K562 (cell line): ENCODE measurements around the gene FUT4. TPM values are rescaled to one million over a fixed set of nuclear protein-coding genes. Genes with fewer than 3 reads are reported as not detected.

Experiments used
- ATAC-seq: fragments of 200-7000 bp; cut with Tn5 transposase; 3 replicates; pipeline ENCODE4 v1.9.1; 2020; ENCODE audit warnings: moderate library complexity
- BruUV-seq: library from RNA; stranded (reverse); fragments of 400-500 nt; replicated peaks from 2 replicates; lab custom pipeline; 2021; lab: Mats Ljungman, UMichigan
- CTCF ChIA-PET: fragments of 300-600 bp; formaldehyde crosslinking; extraction: SDS; loops from one replicate; lab custom pipeline; 2021; ENCODE audit warnings: low intra/inter-chr PET ratio; lab: Yijun Ruan, JAX
- POLR2A ChIA-PET: fragments of 300-600, 350-650 bp; sonication (Branson Sonifier 250); formaldehyde crosslinking; extraction: SDS; loops from one replicate; lab custom pipeline; 2021; ENCODE audit warnings: antibody characterized with exemption, inconsistent platforms; lab: Yijun Ruan, JAX
- DNase-seq, 4 experiments: peaks; one replicate each; pipeline versions ENCODE4 v3.0.0 to v3.0.0-alpha.2; 2011 to 2018; ENCODE audit warnings: low spot score in 3 of 4, mixed read lengths in 3 of 4; ENCODE audit errors: extremely low read depth in 1 of 4
- FAIRE-seq: peaks from 2 replicates; lab custom pipeline; 2011; peaks lifted over from hg19 to GRCh38; lab: Jason Lieb, UNC
- H2AFZ ChIP-seq: 2 replicates; pipeline ENCODE4 v1.6.0; 2011; ENCODE audit warnings: low read depth, low read length, control low read depth, inconsistent platforms
- H3K27ac ChIP-seq: fragments of 200-600 bp; 3 replicates; pipeline ENCODE4 v1.8.0; 2011; ENCODE audit warnings: low read depth, mild to moderate bottlenecking, control low read depth, inconsistent platforms, low read length, moderate library complexity, mixed read lengths; ENCODE audit errors: extremely low read depth
- H3K27me3 ChIP-seq, 2 experiments: fragments of 300-600 bp in 1 of 2; 2 replicates in 1 of 2; 3 replicates in 1 of 2; pipeline versions ENCODE4 v1.6.0 to v1.8.0; 2011; ENCODE audit warnings: inconsistent platforms in 2 of 2, low read length in 2 of 2, mild to moderate bottlenecking in 1 of 2, mixed read lengths in 1 of 2, moderate library complexity in 1 of 2; ENCODE audit not compliant: control insufficient read depth in 2 of 2, insufficient read depth in 2 of 2
- H3K36me3 ChIP-seq: fragments of 300-600 bp; 3 replicates; pipeline ENCODE4 v1.8.0; 2011; ENCODE audit warnings: mild to moderate bottlenecking, low read length, inconsistent platforms; ENCODE audit not compliant: control insufficient read depth, insufficient read depth
- H3K4me1 ChIP-seq, 2 experiments: fragments of 200-600 bp in 1 of 2; replicated peaks in 1 of 2; 2 replicates in 1 of 2; 3 replicates in 1 of 2; pipeline versions ENCODE4 v1.5.1 to v1.8.0; 2011; ENCODE audit warnings: inconsistent platforms in 2 of 2, low read length in 2 of 2, mild to moderate bottlenecking in 1 of 2, mixed read lengths in 1 of 2, moderate library complexity in 1 of 2; ENCODE audit not compliant: control insufficient read depth in 2 of 2, insufficient read depth in 2 of 2
- H3K4me2 ChIP-seq: 2 replicates; pipeline ENCODE4 v1.6.1; 2011; ENCODE audit warnings: low read length, control low read depth, inconsistent platforms, mixed read lengths; ENCODE audit not compliant: insufficient read depth
- H3K4me3 ChIP-seq: fragments of 200-600 bp; sonication (generic), shearing (Covaris generic); 2 replicates; pipeline ENCODE4 v1.5.1; 2016; ENCODE audit warnings: control low read depth, inconsistent platforms
- H3K79me2 ChIP-seq: fragments of 200-600 bp; 3 replicates; pipeline ENCODE4 v1.8.0; 2011; ENCODE audit warnings: low read length, inconsistent platforms; ENCODE audit not compliant: control insufficient read depth, insufficient read depth
- H3K9ac ChIP-seq, 2 experiments: 2 replicates each; pipeline versions ENCODE4 v1.6.0 to v1.6.1; 2011; ENCODE audit warnings: low read depth in 2 of 2, low read length in 2 of 2, control low read depth in 1 of 2, inconsistent platforms in 1 of 2, mild to moderate bottlenecking in 1 of 2, mixed read lengths in 1 of 2; ENCODE audit not compliant: insufficient read depth in 1 of 2
- H3K9me1 ChIP-seq: one replicate; pipeline ENCODE4 v1.6.0; 2011; ENCODE audit warnings: inconsistent platforms, mild to moderate bottlenecking, low read length, moderate library complexity; ENCODE audit not compliant: control insufficient read depth, insufficient read depth
- H3K9me3 ChIP-seq: replicated peaks from 2 replicates; pipeline ENCODE4 v1.5.1; 2011; ENCODE audit warnings: low read depth, low read length, inconsistent platforms; ENCODE audit not compliant: control insufficient read depth, insufficient read depth
- H4K20me1 ChIP-seq: replicated peaks from 2 replicates; pipeline ENCODE4 v1.6.1; 2011; ENCODE audit warnings: low read length, inconsistent platforms, mixed read lengths; ENCODE audit not compliant: control insufficient read depth, insufficient read depth
- CEBPB ChIP-seq: fragments of 450-650 bp; IDR thresholded peaks from 2 replicates; pipeline ENCODE4 v1.6.1; 2016; ENCODE audit warnings: missing genetic modification characterization, missing compliant biosample characterization
- EGR1 ChIP-seq: fragments of 450-650 bp; conservative IDR thresholded peaks from 2 replicates; pipeline ENCODE4 v1.6.1; 2017; ENCODE audit warnings: mild to moderate bottlenecking
- ESRRA ChIP-seq: fragments of 450-650 bp; IDR thresholded peaks from 2 replicates; pipeline ENCODE4 v1.6.1; 2014; ENCODE audit warnings: low read depth, mild to moderate bottlenecking, moderate library complexity, borderline replicate concordance
- FOXJ3 ChIP-seq: sonication (generic); formaldehyde crosslinking; IDR thresholded peaks from 2 replicates; pipeline ENCODE4 v1.4.0; 2020; ENCODE audit warnings: mild to moderate bottlenecking, missing genetic modification reagents
- HIVEP1 ChIP-seq: fragments of 250-450 bp; sonication (Bioruptor Pico); IDR thresholded peaks from 2 replicates; pipeline ENCODE4 v1.4.0; 2020; ENCODE audit warnings: mild to moderate bottlenecking
- MEIS2 ChIP-seq: fragments of 450-650 bp; IDR thresholded peaks from 2 replicates; pipeline ENCODE4 v1.6.1; 2014; ENCODE audit warnings: mild to moderate bottlenecking; ENCODE audit not compliant: partially characterized antibody
- SMARCB1 ChIP-seq: IDR thresholded peaks from 2 replicates; pipeline ENCODE4 v1.6.1; 2011; ENCODE audit warnings: improper control_type of control experiment, low read depth; ENCODE audit not compliant: insufficient read length
- STAT5B ChIP-seq: fragments of 250-450 bp; sonication (Bioruptor Pico); IDR thresholded peaks from 2 replicates; pipeline ENCODE4 v1.8.0; 2021; ENCODE audit warnings: mild to moderate bottlenecking, inconsistent platforms
- ZBED1 ChIP-seq: IDR thresholded peaks from 2 replicates; pipeline ENCODE4 v1.6.1; 2014
- ZNF24 ChIP-seq: fragments of 450-650 bp; IDR thresholded peaks from 2 replicates; pipeline ENCODE4 v1.6.1; 2016
- ZNF282 ChIP-seq: sonication (generic); formaldehyde crosslinking; IDR thresholded peaks from 2 replicates; pipeline ENCODE4 v1.8.1; 2023; ENCODE audit warnings: missing genetic modification reagents
- ZNF609 ChIP-seq: sonication (generic); formaldehyde crosslinking; IDR thresholded peaks from 2 replicates; pipeline ENCODE4 v1.8.1; 2023; ENCODE audit warnings: missing genetic modification reagents, mild to moderate bottlenecking, borderline replicate concordance
- WGBS: fragments of 100-300 bp; shearing (Covaris generic); methylation state at CpG from one replicate; pipeline ENCODE4 v1.1.6; 2016; ENCODE audit warnings: low coverage, mixed read lengths; ENCODE audit not compliant: insufficient coverage; ENCODE audit errors: missing lambda C conversion rate; 5-methylcytosine and 5-hydroxymethylcytosine counted together
- in situ Hi-C: fragments of 300-500 bp; cut with MboI; formaldehyde crosslinking; loops from 4 replicates; pipeline ENCODE4 v1.15.0; 2018; ENCODE audit warnings: inconsistent platforms, mixed read lengths
- intact Hi-C: fragments of 100-400 bp; cut with micrococcal nuclease; formaldehyde crosslinking; loops from 2 replicates; pipeline ENCODE4 v1.14.2; 2022
- polyA plus RNA-seq, 8 experiments: library from polyadenylated mRNA; depleted of rRNA in 4 of 8; stranded (reverse) in 5 of 8; unstranded in 3 of 8; fragments of >200 nt; fragmentation: Nextera tagmentation in 2 of 8; fragmentation: Illumina TruSeq in 1 of 8; extraction: Ambion mirVana in 2 of 8; extraction: Trizol in 1 of 8; gene quantifications; 2 replicates each; pipeline versions ENCODE4 v1.2.1 to v1.2.3, GENCODE V29; 2011 to 2014; ENCODE audit warnings: inconsistent platforms in 1 of 8, missing spikeins in 1 of 8
- total RNA-seq, 7 experiments: library from RNA; depleted of rRNA in 6 of 7; stranded (reverse); fragments of >200 nt in 6 of 7; fragmentation: Illumina TruSeq in 2 of 7; extraction: Trizol in 2 of 7; gene quantifications; 2 replicates each; pipeline versions ENCODE4 v1.2.1 to v1.2.3, GENCODE V29; 2011 to 2021; ENCODE audit warnings: low replicate concordance in 1 of 7

Gene FUT4
- total and polyA plus RNA-seq, 9 of the 15 experiments (the other 6 are each of a cell fraction or from before 2014, with no cell fraction given), result 1.1 to 8.9 (median 5.5) TPM

DNA sequence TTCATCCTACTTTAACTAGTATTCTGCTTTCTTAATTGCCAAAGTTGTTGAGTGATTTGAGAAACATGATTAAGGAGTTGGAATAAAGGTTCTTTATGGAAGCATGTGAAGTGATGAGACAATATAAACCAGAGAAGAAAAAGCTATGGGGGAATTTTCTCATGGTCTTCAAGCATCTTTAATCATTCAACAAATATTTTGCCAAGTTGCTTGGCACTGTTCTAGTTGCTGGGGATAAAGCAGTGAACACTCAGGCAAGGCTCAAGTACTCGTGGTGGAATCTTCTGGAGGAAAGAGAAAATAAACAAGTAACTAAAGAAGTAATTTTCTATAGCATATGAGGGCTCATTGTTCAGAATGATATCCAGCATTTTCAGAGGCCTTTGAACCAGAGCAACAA lies 14.3 kb downstream of the FUT4 start:
- H3K4me2 ChIP-seq, result no peak overlapping the region
- H3K9me3 ChIP-seq, result no peaks in the 10 kb centered on the region
- CTCF ChIA-PET, result no interaction called here
- intact Hi-C loops, result no loop called here
- H3K4me3 ChIP-seq, result no peak overlapping the region
- WGBS, result 14% methylated on average over 1 of the region's 1 CpG
- DNase-seq (no peak), ATAC-seq (no peak), FAIRE-seq (no peak)
- in situ Hi-C loops, result no loop called here
- no peaks in the 10 kb centered on the region for H3K9me1 ChIP-seq
- no peaks in the 10 kb centered on the region for H3K36me3 ChIP-seq
- TF ChIP-seq HIVEP1 (CRISPR knock-in tag), result no peak
- TF ChIP-seq ZNF24, result no peak
- TF ChIP-seq ZNF282 (CRISPR knock-in tag), result no peak
- TF ChIP-seq FOXJ3 (CRISPR knock-in tag), result no peak
- no peak overlapping the region for H2AFZ ChIP-seq
- no peak overlapping the region for H3K9ac ChIP-seq
- H3K27me3 ChIP-seq, result no peaks in the 10 kb centered on the region; a peak in 1 of 5 replicates
- H3K4me1 ChIP-seq, result peaks cover 0 to 15% of the 10 kb centered on the region in 2 experiments; a peak in 3 of 5 replicates
- H4K20me1 ChIP-seq, result no peaks in the 10 kb centered on the region
- no peak overlapping the region for H3K27ac ChIP-seq
- POLR2A ChIA-PET, result interaction anchor here (0.7 to 1.6 kb wide), 2 partner anchors 11 to 743 kb away, joined by 4 to 5 read pairs; no protein-coding TSS in a partner anchor
- BruUV-seq, result no TSS peak
- no peaks in the 10 kb centered on the region for H3K79me2 ChIP-seq

GRCh38 chr11:94558468-94558867 lies 14.7 kb downstream of the FUT4 start:
- Histone ChIP-seq H3K4me3 (no peak overlapping the region), H3K79me2 (no peaks in the 10 kb centered on the region), H3K27me3 (no peaks in the 10 kb centered on the region; a peak in 1 of 5 replicates), H3K36me3 (no peaks in the 10 kb centered on the region), H3K27ac (peak overlapping the region; percentile 35; the same call in 1 of the 3 replicates), H3K9me3 (no peaks in the 10 kb centered on the region), H2AFZ (peak overlapping the region; percentile 67), H3K9ac (no peak overlapping the region; a peak in 1 of 4 replicates), H3K4me2 (no peak overlapping the region; the same call in 1 of the 2 replicates), H3K4me1 (peaks cover 0 to 19% of the 10 kb centered on the region in 2 experiments; a peak in 3 of 5 replicates), H3K9me1 (no peaks in the 10 kb centered on the region), H4K20me1 (no peaks in the 10 kb centered on the region)
- intact Hi-C loops (no loop called here), in situ Hi-C loops (no loop called here)
- ChIA-PET CTCF (no interaction called here), POLR2A (interaction anchor here (1.6 kb wide), 1 partner anchor 11 kb away, joined by 5 read pairs; no protein-coding TSS in a partner anchor)
- ATAC-seq (peak; percentile 44; the same call in 2 of the 3 replicates), DNase-seq (no peak), FAIRE-seq (no peak)
- WGBS, result 25% methylated on average over 1 of the region's 1 CpG
- BruUV-seq, result no TSS peak
- TF ChIP-seq CEBPB (tag) (peak; percentile 9; the same call in 1 of the 2 replicates), ZBED1 (no peak), EGR1 (no peak), STAT5B (CRISPR knock-in tag) (no peak), SMARCB1 (peak; percentile 32), ZNF609 (CRISPR knock-in tag) (no peak), ESRRA (peak; percentile 67), MEIS2 (peak; percentile 39)
